GM12878 (cell line): ENCODE measurements around the gene ANO7. TPM values are rescaled to one million over a fixed set of nuclear protein-coding genes. Genes with fewer than 3 reads are reported as not detected.
A peak's percentile ranks its signal among the peaks of the same experiment; 100 is the strongest.

Source experiments
- ATAC-seq: fragments of 200-7000 bp; cut with Tn5 transposase; 3 replicates; pipeline ENCODE4 v1.9.1; 2020; ENCODE audit warnings: mild to moderate bottlenecking, moderate library complexity
- BruUV-seq: library from RNA; stranded (reverse); fragments of 400-500 nt; replicated peaks from 2 replicates; lab custom pipeline; 2021; lab: Mats Ljungman, UMichigan
- CTCF ChIA-PET: fragments of 300-600 bp; sonication (Branson Sonifier 250); formaldehyde crosslinking; extraction: SDS; loops from one replicate; lab custom pipeline; 2021; ENCODE audit warnings: inconsistent platforms; lab: Yijun Ruan, JAX
- POLR2A ChIA-PET: fragments of 350-600 bp; formaldehyde crosslinking; extraction: SDS; loops from one replicate; lab custom pipeline; 2021; ENCODE audit warnings: inconsistent platforms; lab: Charles Lee
- RAD21 ChIA-PET: fragments of 300-600 bp; sonication (Branson Sonifier 250); formaldehyde crosslinking; loops from one replicate; lab custom pipeline; 2023; ENCODE audit warnings: antibody characterized with exemption; ENCODE audit not compliant: unreplicated experiment; lab: Charles Lee
- SMC1A ChIA-PET: fragments of 300-600 bp; sonication (Branson Sonifier 250); formaldehyde crosslinking; loops from one replicate; lab custom pipeline; 2023; ENCODE audit not compliant: unreplicated experiment, uncharacterized antibody; lab: Charles Lee
- DNase-seq: peaks from one replicate; pipeline ENCODE4 v3.0.0-alpha.2; 2011; ENCODE audit warnings: low read depth, low spot score
- FAIRE-seq: peaks from 3 replicates; lab custom pipeline; 2011; peaks lifted over from hg19 to GRCh38; lab: Jason Lieb, UNC
- H2AFZ ChIP-seq: 2 replicates; pipeline ENCODE4 v1.6.0; 2011; ENCODE audit warnings: low read depth, low read length, control low read depth; ENCODE audit not compliant: control insufficient read depth
- H3K27ac ChIP-seq: 2 replicates; pipeline ENCODE4 v1.5.1; 2011; ENCODE audit warnings: control low read depth; ENCODE audit not compliant: control insufficient read depth, insufficient read depth
- H3K27me3 ChIP-seq, 2 experiments: replicated peaks in 1 of 2; 2 replicates each; pipeline versions ENCODE4 v1.6.0 to v1.6.1; 2011; ENCODE audit warnings: low read length in 1 of 2; ENCODE audit not compliant: control insufficient read depth in 2 of 2, insufficient read depth in 2 of 2
- H3K36me3 ChIP-seq, 2 experiments: 2 replicates each; pipeline ENCODE4 v1.5.1; 2011; ENCODE audit warnings: low read length in 1 of 2; ENCODE audit not compliant: control insufficient read depth in 2 of 2, insufficient read depth in 2 of 2
- H3K4me1 ChIP-seq: 2 replicates; pipeline ENCODE4 v1.6.1; 2011; ENCODE audit warnings: mild to moderate bottlenecking, low read length, moderate library complexity, mixed read lengths; ENCODE audit not compliant: control insufficient read depth, insufficient read depth
- H3K4me2 ChIP-seq: 2 replicates; pipeline ENCODE4 v1.6.0; 2011; ENCODE audit warnings: control low read depth; ENCODE audit not compliant: control insufficient read depth, insufficient read depth
- H3K4me3 ChIP-seq: fragments of 200-600 bp; sonication (generic); 2 replicates; pipeline ENCODE4 v1.5.1; 2016
- H3K79me2 ChIP-seq: 2 replicates; pipeline ENCODE4 v1.6.0; 2011; ENCODE audit warnings: low read length; ENCODE audit not compliant: control insufficient read depth, insufficient read depth
- H3K9ac ChIP-seq: 2 replicates; pipeline ENCODE4 v1.8.0; 2011; ENCODE audit warnings: low read length, control low read depth, mixed read lengths; ENCODE audit not compliant: control insufficient read depth, insufficient read depth
- H3K9me3 ChIP-seq: replicated peaks from 3 replicates; pipeline ENCODE4 v1.5.1; 2011; ENCODE audit warnings: mild to moderate bottlenecking, low read length; ENCODE audit not compliant: control insufficient read depth, insufficient read depth
- H4K20me1 ChIP-seq: 2 replicates; pipeline ENCODE4 v1.6.0; 2011; ENCODE audit not compliant: control insufficient read depth, insufficient read depth
- BHLHE40 ChIP-seq, 2 experiments: fragments of 450-650 bp in 1 of 2; IDR thresholded peaks; 2 replicates each; pipeline ENCODE4 v1.6.1; 2011 to 2017; ENCODE audit warnings: low read depth in 2 of 2, borderline replicate concordance in 1 of 2, improper control_type of control experiment in 1 of 2, low read length in 1 of 2, mild to moderate bottlenecking in 1 of 2
- BRCA1 ChIP-seq: IDR thresholded peaks from 2 replicates; pipeline ENCODE4 v1.6.1; 2011; ENCODE audit warnings: low read depth, low read length, improper control_type of control experiment
- CREM ChIP-seq: IDR thresholded peaks from 2 replicates; pipeline ENCODE4 v1.6.1; 2014; ENCODE audit warnings: antibody characterized with exemption, low read depth
- FOXK2 ChIP-seq: fragments of 450-650 bp; IDR thresholded peaks from 2 replicates; pipeline ENCODE4 v1.6.1; 2017; ENCODE audit warnings: mild to moderate bottlenecking, moderate library complexity
- FOXM1 ChIP-seq: IDR thresholded peaks from 2 replicates; pipeline ENCODE4 v1.6.1; 2012; ENCODE audit warnings: low read depth, mild to moderate bottlenecking, inconsistent platforms, low read length, moderate library complexity
- MXI1 ChIP-seq: fragments of 150-350 bp; IDR thresholded peaks from 2 replicates; pipeline ENCODE4 v1.6.1; 2011; ENCODE audit warnings: low read depth, mild to moderate bottlenecking, inconsistent platforms, low read length, improper control_type of control experiment
- POLR2A ChIP-seq: IDR thresholded peaks from 2 replicates; pipeline ENCODE4 v1.6.1; 2011; ENCODE audit warnings: low read depth, mild to moderate bottlenecking, low read length
- POLR2AphosphoS2 ChIP-seq: IDR thresholded peaks from 2 replicates; pipeline ENCODE4 v1.6.1; 2011; ENCODE audit warnings: low read depth, mild to moderate bottlenecking, low read length, improper control_type of control experiment, moderate library complexity
- SIN3A ChIP-seq: IDR thresholded peaks from 2 replicates; pipeline ENCODE4 v1.6.1; 2012; ENCODE audit warnings: low read depth, low read length, improper control_type of control experiment
- SMAD5 ChIP-seq: IDR thresholded peaks from 2 replicates; pipeline ENCODE4 v1.6.1; 2016; ENCODE audit warnings: antibody characterized with exemption, low read depth
- YY1 ChIP-seq: IDR thresholded peaks from 2 replicates; pipeline ENCODE4 v1.6.1; 2011; ENCODE audit warnings: low read depth, mild to moderate bottlenecking, low read length
- ZNF217 ChIP-seq: fragments of 450-650 bp; IDR thresholded peaks from 2 replicates; pipeline ENCODE4 v1.6.1; 2017; ENCODE audit warnings: antibody characterized with exemption, mild to moderate bottlenecking
- ZZZ3 ChIP-seq: IDR thresholded peaks from 2 replicates; pipeline ENCODE4 v1.6.1; 2011; ENCODE audit warnings: low read depth; ENCODE audit not compliant: control insufficient read depth, insufficient read length
- WGBS: methylation state at CpG from one replicate; pipeline ENCODE4 v1.1.6; 2016; ENCODE audit warnings: low lambda C conversion rate; ENCODE audit not compliant: insufficient replicate concordance, insufficient coverage; ENCODE audit errors: missing lambda C conversion rate; 5-methylcytosine and 5-hydroxymethylcytosine counted together
- in situ Hi-C: fragments of 300-500 bp; cut with MboI; formaldehyde crosslinking; loops from 9 replicates; pipeline ENCODE4 v1.14.3; 2018; ENCODE audit warnings: mixed read lengths
- intact Hi-C: fragments of 100-400 bp; cut with micrococcal nuclease; formaldehyde crosslinking; loops from one replicate; pipeline ENCODE4 v1.14.2; 2022; ENCODE audit not compliant: unreplicated experiment
- polyA plus RNA-seq, 11 experiments: library from polyadenylated mRNA; depleted of rRNA in 4 of 11; unstranded in 6 of 11; stranded (reverse) in 5 of 11; fragments of >200 nt; fragmentation: Nextera tagmentation in 4 of 11; fragmentation: Illumina TruSeq in 1 of 11; extraction: Ambion mirVana in 4 of 11; extraction: Trizol in 1 of 11; gene quantifications; 1 replicate in 1 of 11; 2 replicates in 10 of 11; pipeline versions ENCODE4 v1.2.1 to v1.2.3, GENCODE V29; 2011 to 2016; ENCODE audit warnings: inconsistent platforms in 2 of 11, missing spikeins in 2 of 11, low read depth in 1 of 11
- total RNA-seq, 4 experiments: library from RNA; depleted of rRNA in 3 of 4; stranded (reverse); fragments of >200 nt in 3 of 4; fragmentation: Illumina TruSeq in 1 of 4; extraction: Trizol in 1 of 4; gene quantifications; 2 replicates each; pipeline versions ENCODE4 v1.2.1 to v1.2.3, GENCODE V29; 2013 to 2021
- TF ChIP-seq, protein P1 (sequence below): IDR thresholded peaks from 2 replicates; pipeline ENCODE4 v1.6.1; 2011; ENCODE audit warnings: borderline replicate concordance, low read depth, mild to moderate bottlenecking, moderate library complexity, mixed read lengths, low read length; ENCODE audit not compliant: insufficient read depth; ENCODE audit errors: extremely low read length
- TF ChIP-seq, protein P2 (sequence below): fragments of 450-650 bp; IDR thresholded peaks from 2 replicates; pipeline ENCODE4 v1.6.1; 2016; ENCODE audit warnings: mild to moderate bottlenecking
- TF ChIP-seq, protein P3 (sequence below): fragments of 450-650 bp; conservative IDR thresholded peaks from 2 replicates; pipeline ENCODE4 v1.6.1; 2017; ENCODE audit warnings: mild to moderate bottlenecking, moderate library complexity
- TF ChIP-seq, protein P4 (sequence below): fragments of 150-350 bp; IDR thresholded peaks from 2 replicates; pipeline ENCODE4 v1.6.1; 2016; ENCODE audit warnings: low read depth, low read length

Gene ANO7
- total and polyA plus RNA-seq, 10 of the 15 experiments (the other 5 are each of a cell fraction or from before 2014, with no cell fraction given): 0.08 to 1.4 (median 0.44) TPM

DNA sequence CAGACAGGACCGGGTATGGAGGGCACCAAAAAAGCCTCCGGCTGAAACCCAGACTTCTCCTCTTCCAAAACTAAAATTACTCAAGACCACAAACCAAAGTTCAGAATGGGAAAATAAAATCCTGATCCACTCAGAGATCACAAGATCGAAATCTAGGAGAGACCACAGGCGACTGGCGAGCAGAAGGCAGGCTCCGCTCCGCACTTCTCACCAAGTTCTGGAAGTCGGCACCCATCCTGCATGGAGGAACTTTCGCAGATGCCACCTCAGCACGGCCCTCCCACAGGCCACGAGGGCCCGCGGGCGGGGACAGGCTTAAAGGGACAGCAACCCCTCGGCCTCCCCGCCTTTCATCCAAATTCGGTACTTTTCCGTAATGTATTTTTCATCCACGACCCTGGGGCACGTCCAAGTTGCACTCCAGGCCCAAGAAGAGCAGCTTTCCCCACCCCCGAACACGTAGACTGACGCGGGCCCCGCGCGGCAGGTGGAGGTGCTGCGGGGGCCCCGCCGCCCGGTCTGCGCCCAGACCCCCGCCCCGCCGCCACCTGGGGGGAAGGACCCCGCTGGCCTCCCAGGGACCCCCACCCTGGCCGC, 83.3 kb downstream of the ANO7 start:
- H3K4me1 ChIP-seq: peaks cover 17% of the 10 kb centered on the region
- H3K4me2 ChIP-seq: peak overlapping the region; percentile 85
- in situ Hi-C loops: no loop called here
- ChIA-PET SMC1A (interaction anchor here (0.9 kb wide), 1 partner anchor 14 kb away, joined by 3 read pairs; no protein-coding TSS in a partner anchor), RAD21 (no interaction called here), POLR2A (no interaction called here), CTCF (interaction anchor here (0.6 kb wide), 1 partner anchor 12 kb away, joined by 3 read pairs; no protein-coding TSS in a partner anchor)
- no peaks in the 10 kb centered on the region; the same call in 2 of the 3 replicates for H3K9me3 ChIP-seq
- intact Hi-C loops: loop anchor here (2.0 kb wide), 2 partner anchors 33 to 43 kb away; partner anchors contain the start of genes HDLBP and SEPTIN2
- peaks cover 75% of the 10 kb centered on the region for H3K79me2 ChIP-seq
- H2AFZ ChIP-seq: no peak overlapping the region
- H3K27me3 ChIP-seq: no peaks in the 10 kb centered on the region
- FAIRE-seq (no peak), DNase-seq (no peak), ATAC-seq (peak; percentile 85)
- peak overlapping the region; percentile 79 for H3K27ac ChIP-seq
- peaks cover 6% of the 10 kb centered on the region; the same call in 1 of the 2 replicates for H4K20me1 ChIP-seq
- peak overlapping the region; percentile 75 for H3K4me3 ChIP-seq
- WGBS: under 1% methylated on average over 30 of the region's 37 CpGs
- H3K9ac ChIP-seq: peak overlapping the region; percentile 84
- H3K36me3 ChIP-seq: peaks cover 5 to 11% of the 10 kb centered on the region in 2 experiments
- no TSS peak for BruUV-seq
- TF ChIP-seq, protein P1, sequence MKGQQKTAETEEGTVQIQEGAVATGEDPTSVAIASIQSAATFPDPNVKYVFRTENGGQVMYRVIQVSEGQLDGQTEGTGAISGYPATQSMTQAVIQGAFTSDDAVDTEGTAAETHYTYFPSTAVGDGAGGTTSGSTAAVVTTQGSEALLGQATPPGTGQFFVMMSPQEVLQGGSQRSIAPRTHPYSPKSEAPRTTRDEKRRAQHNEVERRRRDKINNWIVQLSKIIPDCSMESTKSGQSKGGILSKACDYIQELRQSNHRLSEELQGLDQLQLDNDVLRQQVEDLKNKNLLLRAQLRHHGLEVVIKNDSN: peak; percentile 67
- TF ChIP-seq YY1: 0 out of 2 replicates have a peak, but pooled peaks have one; percentile 24
- TF ChIP-seq BHLHE40 (IDR thresholded peaks at IDR 0.05; ENCODE audit: borderline replicate concordance in 1 of 2, low read depth in 2 of 2, low read length in 1 of 2): peak in 1 of 2 experiments; percentile 42; a peak in 1 of 4 replicates
- TF ChIP-seq FOXM1: no peak
- TF ChIP-seq SIN3A: peak; percentile 79; the same call in 1 of the 2 replicates
- TF ChIP-seq POLR2A: peak; percentile 40
- no peak for TF ChIP-seq CREM
- TF ChIP-seq, protein P2, sequence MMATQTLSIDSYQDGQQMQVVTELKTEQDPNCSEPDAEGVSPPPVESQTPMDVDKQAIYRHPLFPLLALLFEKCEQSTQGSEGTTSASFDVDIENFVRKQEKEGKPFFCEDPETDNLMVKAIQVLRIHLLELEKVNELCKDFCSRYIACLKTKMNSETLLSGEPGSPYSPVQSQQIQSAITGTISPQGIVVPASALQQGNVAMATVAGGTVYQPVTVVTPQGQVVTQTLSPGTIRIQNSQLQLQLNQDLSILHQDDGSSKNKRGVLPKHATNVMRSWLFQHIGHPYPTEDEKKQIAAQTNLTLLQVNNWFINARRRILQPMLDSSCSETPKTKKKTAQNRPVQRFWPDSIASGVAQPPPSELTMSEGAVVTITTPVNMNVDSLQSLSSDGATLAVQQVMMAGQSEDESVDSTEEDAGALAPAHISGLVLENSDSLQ: no peak
- TF ChIP-seq, protein P3, sequence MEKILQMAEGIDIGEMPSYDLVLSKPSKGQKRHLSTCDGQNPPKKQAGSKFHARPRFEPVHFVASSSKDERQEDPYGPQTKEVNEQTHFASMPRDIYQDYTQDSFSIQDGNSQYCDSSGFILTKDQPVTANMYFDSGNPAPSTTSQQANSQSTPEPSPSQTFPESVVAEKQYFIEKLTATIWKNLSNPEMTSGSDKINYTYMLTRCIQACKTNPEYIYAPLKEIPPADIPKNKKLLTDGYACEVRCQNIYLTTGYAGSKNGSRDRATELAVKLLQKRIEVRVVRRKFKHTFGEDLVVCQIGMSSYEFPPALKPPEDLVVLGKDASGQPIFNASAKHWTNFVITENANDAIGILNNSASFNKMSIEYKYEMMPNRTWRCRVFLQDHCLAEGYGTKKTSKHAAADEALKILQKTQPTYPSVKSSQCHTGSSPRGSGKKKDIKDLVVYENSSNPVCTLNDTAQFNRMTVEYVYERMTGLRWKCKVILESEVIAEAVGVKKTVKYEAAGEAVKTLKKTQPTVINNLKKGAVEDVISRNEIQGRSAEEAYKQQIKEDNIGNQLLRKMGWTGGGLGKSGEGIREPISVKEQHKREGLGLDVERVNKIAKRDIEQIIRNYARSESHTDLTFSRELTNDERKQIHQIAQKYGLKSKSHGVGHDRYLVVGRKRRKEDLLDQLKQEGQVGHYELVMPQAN: no peak
- no peak for TF ChIP-seq SMAD5
- TF ChIP-seq MXI1: peak; percentile 85
- TF ChIP-seq, protein P4, sequence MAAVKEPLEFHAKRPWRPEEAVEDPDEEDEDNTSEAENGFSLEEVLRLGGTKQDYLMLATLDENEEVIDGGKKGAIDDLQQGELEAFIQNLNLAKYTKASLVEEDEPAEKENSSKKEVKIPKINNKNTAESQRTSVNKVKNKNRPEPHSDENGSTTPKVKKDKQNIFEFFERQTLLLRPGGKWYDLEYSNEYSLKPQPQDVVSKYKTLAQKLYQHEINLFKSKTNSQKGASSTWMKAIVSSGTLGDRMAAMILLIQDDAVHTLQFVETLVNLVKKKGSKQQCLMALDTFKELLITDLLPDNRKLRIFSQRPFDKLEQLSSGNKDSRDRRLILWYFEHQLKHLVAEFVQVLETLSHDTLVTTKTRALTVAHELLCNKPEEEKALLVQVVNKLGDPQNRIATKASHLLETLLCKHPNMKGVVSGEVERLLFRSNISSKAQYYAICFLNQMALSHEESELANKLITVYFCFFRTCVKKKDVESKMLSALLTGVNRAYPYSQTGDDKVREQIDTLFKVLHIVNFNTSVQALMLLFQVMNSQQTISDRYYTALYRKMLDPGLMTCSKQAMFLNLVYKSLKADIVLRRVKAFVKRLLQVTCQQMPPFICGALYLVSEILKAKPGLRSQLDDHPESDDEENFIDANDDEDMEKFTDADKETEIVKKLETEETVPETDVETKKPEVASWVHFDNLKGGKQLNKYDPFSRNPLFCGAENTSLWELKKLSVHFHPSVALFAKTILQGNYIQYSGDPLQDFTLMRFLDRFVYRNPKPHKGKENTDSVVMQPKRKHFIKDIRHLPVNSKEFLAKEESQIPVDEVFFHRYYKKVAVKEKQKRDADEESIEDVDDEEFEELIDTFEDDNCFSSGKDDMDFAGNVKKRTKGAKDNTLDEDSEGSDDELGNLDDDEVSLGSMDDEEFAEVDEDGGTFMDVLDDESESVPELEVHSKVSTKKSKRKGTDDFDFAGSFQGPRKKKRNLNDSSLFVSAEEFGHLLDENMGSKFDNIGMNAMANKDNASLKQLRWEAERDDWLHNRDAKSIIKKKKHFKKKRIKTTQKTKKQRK: no peak
- TF ChIP-seq ZZZ3: no peak
- TF ChIP-seq POLR2AphosphoS2: no peak
- no peak for TF ChIP-seq ZNF217
- no peak for TF ChIP-seq FOXK2
- no peak for TF ChIP-seq BRCA1
